GM12872 (cell line): Measurements from ENCODE around the gene HOXA6.

Experiments
- CTCF ChIP-seq: IDR thresholded peaks from 3 replicates; pipeline ENCODE4 v1.5.1; 2011; ENCODE audit warnings: low read depth, mild to moderate bottlenecking, low read length, moderate library complexity; ENCODE audit not compliant: insufficient read depth

The HOXA6 gene

DNA sequence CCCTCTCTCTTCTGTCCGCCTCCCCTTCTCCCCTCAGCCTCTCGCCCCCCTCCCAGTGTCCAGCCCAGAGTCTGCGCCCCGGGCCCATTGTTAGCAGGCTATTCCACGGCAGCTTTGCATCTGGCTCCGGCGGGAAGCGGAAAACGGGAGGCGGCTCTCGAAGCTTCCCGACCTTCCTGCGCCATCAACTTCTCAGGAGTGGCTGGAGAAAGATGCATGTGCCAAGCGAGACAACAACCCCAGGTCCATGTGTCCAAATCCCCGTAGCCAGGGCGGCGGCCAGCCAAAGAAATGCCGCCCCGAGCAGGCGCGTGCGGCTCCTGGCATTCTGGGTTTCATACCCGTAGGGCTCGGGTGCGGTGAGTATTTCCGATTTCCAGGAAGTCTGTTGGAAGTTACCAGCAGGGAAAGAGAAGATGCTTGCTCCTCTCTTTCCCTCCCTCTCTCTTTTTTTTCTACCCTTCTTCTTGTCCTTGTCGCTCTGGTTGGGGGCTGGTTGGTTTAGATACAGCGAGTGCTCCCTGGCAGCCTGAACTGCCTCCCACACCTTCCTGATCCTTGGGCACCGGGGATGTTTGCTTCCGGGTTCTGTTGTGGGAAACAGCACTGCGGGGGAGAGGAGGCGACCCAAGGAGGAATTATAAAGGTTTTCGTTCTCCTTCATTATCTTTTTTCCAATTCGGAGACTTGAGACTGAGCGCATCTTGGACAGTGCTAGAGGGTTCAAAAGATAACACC is 43.9 kb downstream of the HOXA6 start:
- TF ChIP-seq CTCF = no peak

- no peak for TF ChIP-seq CTCF
These were observed 44.8 kb downstream of the HOXA6 start, which contains the start of gene HOXA2 for GRCh38 chr7:27102581-27103442. HOXA2 (minus strand) TSS chr7:27102683; CDS start chr7:27102500, 183 bp downstream.

- TF ChIP-seq CTCF = no peak
These were observed 45.5 kb downstream of the HOXA6 start for GRCh38 chr7:27101957-27102580.

- TF ChIP-seq CTCF = no peak
These were observed 46.2 kb downstream of the HOXA6 start for GRCh38 chr7:27101171-27101956.

DNA sequence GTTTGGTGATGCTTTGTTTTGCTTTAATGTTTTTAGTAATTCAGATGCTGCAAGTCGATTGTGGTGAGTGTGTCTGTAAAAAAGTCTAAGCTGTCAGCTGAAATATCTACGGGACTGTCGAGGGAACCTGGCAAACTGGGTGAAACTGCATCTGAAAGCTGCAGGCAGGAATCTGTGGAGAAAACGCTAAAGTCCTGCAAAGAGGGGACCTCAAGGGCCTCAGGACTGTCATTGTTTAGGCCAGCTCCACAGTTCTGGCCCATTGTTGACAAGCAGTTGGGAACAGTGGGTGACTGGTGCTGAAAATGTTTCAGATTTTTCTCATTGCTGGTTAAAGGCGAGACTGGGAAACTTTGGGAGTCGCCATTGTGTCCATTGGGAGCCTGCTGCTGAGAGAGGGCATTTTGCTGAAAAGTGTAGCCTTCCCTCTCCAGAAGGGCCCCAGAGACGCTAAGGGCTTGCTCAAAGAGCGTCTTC is 46.8 kb downstream of the HOXA6 start:
- no peak for TF ChIP-seq CTCF

DNA sequence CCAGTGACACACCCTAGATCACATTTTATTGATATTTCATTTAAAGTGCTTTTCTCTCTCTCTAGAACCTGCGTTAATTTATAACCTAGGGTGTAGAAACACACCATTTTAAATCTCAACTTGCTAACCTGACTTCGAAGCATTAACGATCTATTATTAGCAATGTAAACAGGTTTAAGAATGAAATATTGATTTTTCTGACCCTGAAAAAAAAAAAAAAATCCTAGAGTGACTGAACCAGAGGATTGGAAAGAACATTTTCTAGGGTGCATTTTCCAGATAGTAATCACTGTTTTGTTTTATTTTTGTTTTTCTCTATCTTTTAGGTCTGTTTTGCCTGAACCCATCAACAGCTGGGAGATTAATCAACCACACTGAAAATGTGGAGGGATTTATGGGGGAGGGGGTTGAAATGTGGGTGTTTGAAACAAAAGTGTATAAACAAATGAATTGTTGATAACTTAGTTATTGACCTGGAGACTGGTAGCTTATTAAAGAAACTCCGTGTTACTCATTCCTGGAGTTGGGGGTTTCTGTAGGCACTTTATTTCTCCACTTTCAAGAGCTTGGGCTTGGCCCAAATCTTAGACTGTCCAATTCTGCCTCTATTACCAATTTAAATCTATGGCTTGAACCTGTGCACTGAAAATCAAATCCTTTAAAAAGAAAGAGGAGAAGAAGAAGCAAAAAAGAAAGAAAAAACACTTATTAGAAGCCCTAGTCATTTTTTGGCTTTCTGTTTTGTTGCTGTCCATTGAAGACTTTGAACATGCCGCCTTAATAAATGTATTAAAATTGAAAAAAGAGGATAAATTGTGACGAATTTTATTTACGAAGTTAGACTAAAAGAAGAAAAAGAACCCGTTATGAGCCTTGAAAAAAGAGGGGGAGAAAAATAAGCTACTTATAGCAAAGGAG is 47.9 kb downstream of the HOXA6 start:
- no peak for TF ChIP-seq CTCF
